PC-9 (cell line): Measurements from ENCODE around the gene SLC18A3.

Experiments
- EZH2 ChIP-seq: fragments of 200-600 bp; sonication (generic); IDR thresholded peaks from 2 replicates; pipeline ENCODE4 v1.8.0; 2017; ENCODE audit warnings: antibody characterized with exemption, low read depth
- TF ChIP-seq, protein P1 (sequence below): fragments of 200-600 bp; sonication (generic); conservative IDR thresholded peaks from 2 replicates; pipeline ENCODE4 v1.6.1; 2017; ENCODE audit warnings: mixed run types, antibody characterized with exemption, mild to moderate bottlenecking, moderate library complexity

DNA sequence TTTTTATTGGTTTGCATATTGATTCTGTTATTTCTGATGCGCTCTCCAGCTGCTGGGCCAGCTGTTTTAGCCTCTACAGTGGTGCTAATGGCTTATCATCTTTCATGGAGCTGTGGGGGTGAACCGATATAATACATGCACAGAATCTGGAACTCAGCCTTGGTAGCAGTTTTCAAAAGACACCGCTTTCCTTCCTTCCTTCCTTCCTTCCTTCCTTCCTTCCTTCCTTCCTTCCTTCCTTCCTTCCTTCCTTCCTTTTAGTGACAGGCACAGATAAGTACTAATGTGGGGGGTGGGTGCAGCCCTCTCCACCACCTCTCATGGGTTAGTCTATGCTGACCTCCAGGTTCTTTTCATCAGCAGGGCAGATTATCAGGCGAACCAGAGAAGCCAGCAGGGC lies 37.4 kb downstream of the SLC18A3 start:
- TF ChIP-seq, protein P1, sequence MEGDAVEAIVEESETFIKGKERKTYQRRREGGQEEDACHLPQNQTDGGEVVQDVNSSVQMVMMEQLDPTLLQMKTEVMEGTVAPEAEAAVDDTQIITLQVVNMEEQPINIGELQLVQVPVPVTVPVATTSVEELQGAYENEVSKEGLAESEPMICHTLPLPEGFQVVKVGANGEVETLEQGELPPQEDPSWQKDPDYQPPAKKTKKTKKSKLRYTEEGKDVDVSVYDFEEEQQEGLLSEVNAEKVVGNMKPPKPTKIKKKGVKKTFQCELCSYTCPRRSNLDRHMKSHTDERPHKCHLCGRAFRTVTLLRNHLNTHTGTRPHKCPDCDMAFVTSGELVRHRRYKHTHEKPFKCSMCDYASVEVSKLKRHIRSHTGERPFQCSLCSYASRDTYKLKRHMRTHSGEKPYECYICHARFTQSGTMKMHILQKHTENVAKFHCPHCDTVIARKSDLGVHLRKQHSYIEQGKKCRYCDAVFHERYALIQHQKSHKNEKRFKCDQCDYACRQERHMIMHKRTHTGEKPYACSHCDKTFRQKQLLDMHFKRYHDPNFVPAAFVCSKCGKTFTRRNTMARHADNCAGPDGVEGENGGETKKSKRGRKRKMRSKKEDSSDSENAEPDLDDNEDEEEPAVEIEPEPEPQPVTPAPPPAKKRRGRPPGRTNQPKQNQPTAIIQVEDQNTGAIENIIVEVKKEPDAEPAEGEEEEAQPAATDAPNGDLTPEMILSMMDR = no peak
- TF ChIP-seq EZH2 = no peak
